Effector CD4-positive, alpha-beta T cell (primary cell): ENCODE data around the gene CASKIN1.

ENCODE experiments used
- DNase-seq: peaks from one replicate; pipeline ENCODE4 v3.0.0-alpha.2; 2020

The CASKIN1 gene

DNA sequence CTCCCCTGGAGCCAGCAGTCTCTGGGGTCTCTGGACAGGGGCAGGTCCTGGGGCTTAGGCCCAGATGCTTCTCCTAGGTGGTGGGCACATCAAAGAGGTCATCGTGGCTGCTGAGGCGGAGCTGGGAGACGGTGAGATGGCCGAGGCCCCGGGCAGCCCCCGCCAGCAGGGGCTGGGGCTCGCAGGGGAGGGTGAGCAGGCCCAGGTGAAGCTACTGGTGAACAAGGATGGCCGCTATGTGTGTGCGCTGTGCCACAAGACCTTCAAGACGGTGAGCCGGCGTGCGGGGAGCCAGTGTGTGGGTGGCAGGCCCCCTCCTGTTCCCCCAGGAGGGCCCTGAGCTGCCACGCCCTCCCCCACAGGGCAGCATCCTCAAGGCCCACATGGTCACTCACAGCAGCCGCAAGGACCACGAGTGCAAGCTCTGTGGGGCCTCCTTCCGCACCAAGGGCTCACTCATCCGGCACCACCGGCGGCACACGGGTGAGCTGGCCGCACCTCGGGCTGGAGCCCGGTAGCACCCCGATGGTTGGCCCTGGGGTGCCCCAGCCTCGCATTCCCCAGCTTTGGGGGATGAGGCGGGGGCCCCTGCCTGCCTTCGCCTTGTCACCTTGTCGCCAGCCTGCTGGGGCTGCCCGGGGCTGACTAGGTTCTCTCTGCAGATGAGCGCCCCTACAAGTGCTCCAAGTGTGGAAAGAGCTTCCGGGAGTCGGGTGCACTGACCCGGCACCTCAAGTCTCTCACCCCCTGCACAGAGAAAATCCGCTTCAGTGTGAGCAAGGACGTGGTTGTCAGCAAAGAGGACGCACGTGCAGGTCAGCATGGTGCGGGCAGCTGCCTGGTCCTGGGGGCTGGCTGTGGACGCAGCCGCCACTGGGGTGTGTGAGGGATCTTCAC lies 35.9 kb upstream of the CASKIN1 start:
- no peak for DNase-seq

- no peak for DNase-seq
Observed at GRCh38 chr16:2231016-2231931, 34.9 kb upstream of the CASKIN1 start.

DNA sequence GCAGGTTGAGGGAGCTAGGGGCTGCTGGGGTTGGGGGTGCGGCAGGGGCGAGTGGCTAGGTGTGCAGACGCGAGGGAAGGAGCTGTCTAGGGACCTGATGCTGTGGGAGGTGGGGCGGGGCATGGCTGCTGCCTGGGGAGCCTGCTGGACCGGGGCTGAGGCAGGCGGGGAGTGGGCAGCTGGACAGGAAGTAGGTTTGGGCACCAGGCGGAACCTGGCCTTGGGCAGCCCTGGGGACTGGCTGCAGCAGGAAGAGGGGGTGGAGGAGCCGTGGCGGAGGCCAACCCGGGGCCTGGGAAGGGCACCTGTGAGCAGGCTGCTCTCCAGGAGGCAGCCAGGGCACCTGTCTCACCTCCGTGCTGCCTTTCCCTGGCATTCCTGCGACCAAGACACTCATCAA lies 34.0 kb upstream of the CASKIN1 start:
- no peak for DNase-seq

GRCh38 chr16:2229632-2230250 lies 33.3 kb upstream of the CASKIN1 start:
- no peak for DNase-seq

- DNase-seq: no peak
Observed at GRCh38 chr16:2229091-2229490, 32.7 kb upstream of the CASKIN1 start.

GRCh38 chr16:2228161-2228824 lies 31.9 kb upstream of the CASKIN1 start:
- DNase-seq: no peak

DNA sequence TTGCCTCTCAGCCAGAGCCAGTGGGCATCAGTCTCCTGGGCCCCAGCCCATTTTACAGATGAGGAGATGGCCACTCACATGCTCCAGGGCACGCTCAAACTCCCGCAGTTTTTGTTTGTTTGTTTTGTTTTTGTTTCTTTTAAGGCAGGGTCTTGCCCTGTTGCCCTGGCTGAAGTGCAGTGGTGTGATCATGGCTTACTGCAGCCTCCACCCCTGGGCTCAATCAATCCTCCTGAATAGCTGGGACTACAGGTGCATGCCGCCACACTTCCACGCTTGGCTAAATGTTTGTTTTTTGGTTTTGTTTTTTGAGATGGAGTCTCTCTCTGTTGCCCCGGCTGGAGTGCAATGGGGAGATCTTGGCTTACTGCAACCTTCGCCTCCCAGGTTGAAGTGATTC lies 30.5 kb upstream of the CASKIN1 start:
- no peak for DNase-seq

- DNase-seq: no peak
Observed at GRCh38 chr16:2226245-2226793, 29.9 kb upstream of the CASKIN1 start.

GRCh38 chr16:2223942-2224486 lies 27.6 kb upstream of the CASKIN1 start:
- DNase-seq: no peak

- DNase-seq: peak; percentile 97
Observed at GRCh38 chr16:2223221-2223941, 27.0 kb upstream of the CASKIN1 start, which contains the start of gene E4F1. E4F1 (plus strand) TSS chr16:2223591; CDS start chr16:2223614, 23 bp downstream.

- DNase-seq: no peak
Observed at GRCh38 chr16:2216330-2216729, 19.9 kb upstream of the CASKIN1 start.

DNA sequence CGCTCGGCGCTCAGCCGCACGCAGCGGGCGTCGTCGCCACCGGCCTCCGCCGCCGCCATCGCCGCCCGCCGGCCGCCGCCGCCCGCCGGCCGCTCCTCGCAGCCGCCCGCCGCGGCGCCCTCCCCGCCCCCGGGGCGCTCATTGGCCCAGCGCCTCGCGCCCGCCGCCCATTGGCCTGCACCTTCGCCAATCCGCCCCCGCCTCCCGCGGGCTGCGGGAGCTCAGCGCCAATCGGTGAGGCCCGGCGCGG lies 18.2 kb upstream of the CASKIN1 start, which contains the start of gene PGP:
TSS of gene PGP (minus strand) at position 122 of the 250 bp plus-strand sequence. CDS start at position 59, 63 bp downstream.
- DNase-seq: no peak

GRCh38 chr16:2213817-2214718 lies 17.7 kb upstream of the CASKIN1 start:
- no peak for DNase-seq

- no peak for DNase-seq
Observed at GRCh38 chr16:2212362-2213324, 16.2 kb upstream of the CASKIN1 start.

GRCh38 chr16:2211923-2212347 lies 15.5 kb upstream of the CASKIN1 start:
- DNase-seq: no peak

GRCh38 chr16:2210386-2211365 lies 14.3 kb upstream of the CASKIN1 start, which contains the start of gene BRICD5:
BRICD5 (minus strand) TSS chr16:2210863; CDS start chr16:2210833, 30 bp downstream.
- no peak for DNase-seq

DNA sequence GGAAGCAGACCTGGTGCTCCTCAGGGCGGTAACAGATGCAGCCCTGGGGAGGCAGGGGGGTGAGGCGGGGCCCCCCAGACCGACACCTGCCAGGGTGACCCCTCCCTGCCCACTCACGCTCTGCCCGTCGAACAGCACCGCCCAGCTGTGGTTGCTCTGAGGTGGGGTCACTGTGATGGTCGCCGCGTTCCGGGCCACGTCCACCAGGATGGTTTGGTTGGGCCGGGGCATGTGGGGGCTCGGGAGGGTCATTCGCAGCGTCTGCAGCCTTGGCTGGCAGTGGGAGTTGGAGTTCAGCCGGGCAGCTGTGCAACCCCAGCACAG lies 13.6 kb upstream of the CASKIN1 start:
- DNase-seq: no peak
